GM18526 (cell line): Measurements from ENCODE around the gene MED13L.

ENCODE experiments used
- POLR2A ChIP-seq: IDR thresholded peaks from 3 replicates; pipeline ENCODE4 v1.6.1; 2011; ENCODE audit not compliant: insufficient read length; ENCODE audit errors: extremely low read depth

Gene MED13L

GRCh38 chr12:116113398-116114130 is 163.9 kb downstream of the MED13L start:
- no peak for TF ChIP-seq POLR2A

DNA sequence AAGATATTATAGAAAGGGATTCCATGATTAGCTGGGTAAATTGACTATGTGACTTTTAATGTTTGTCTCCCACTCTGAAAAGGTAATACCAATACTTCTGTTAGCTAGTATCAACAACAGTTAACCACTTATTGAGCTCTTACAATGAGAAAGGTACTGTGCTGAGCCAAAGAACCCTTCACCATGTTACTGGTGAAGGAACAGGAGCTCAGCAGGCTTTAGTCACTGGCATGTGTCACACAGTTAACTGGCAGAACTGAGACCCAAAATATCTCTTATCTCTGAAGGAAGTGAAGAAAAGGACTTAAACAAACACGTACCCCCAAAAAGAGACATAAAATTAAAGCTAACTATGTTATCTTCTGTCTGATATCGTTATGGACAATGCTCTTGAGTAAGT is 170.6 kb downstream of the MED13L start:
- TF ChIP-seq POLR2A = no peak

DNA sequence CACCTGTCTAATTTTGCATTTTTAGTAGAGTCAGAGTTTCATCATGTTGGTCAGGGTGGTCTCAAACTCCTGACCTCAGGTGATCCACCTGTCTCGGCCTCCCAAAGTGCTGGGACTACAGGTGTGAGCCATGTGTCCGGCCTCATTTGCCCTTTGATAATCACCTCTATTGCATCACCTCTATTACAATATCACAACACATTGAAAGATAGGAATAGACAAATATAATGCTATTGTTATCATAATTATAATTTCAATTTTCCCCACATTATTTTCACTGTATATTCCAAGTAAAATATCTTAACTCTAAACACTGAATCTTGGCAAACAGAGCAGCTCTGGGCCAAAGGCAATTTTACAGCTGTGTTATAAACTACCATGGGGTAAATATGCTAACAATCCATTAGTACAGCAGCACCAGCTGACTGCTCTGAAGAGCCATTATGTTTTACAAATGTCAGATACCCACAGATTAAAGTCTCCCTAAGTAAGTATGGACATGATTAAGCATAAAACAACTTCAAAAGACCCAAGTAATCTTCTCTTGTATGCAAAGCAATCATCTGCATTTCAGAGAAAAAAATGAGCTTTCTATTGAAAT is 173.2 kb downstream of the MED13L start:
- TF ChIP-seq POLR2A = no peak

DNA sequence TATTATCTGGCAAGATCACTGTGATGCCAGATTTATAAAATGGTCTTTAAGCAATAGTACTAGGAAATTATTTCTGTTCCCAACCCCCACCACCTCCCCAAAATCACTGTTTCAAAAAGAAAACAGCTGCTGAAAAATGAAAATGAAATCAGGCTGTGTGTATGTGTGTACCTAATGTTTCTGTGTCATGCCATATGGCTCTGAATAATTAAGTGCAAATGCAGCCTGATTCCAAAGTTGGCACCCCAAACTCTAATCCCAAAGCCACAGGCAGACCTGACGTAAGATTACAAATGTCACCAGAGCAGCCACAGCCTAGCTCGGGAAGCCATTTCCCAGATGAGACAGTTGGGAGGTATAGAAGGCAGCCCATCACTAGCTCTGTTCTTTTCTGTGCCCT is 175.5 kb downstream of the MED13L start:
- TF ChIP-seq POLR2A = no peak

DNA sequence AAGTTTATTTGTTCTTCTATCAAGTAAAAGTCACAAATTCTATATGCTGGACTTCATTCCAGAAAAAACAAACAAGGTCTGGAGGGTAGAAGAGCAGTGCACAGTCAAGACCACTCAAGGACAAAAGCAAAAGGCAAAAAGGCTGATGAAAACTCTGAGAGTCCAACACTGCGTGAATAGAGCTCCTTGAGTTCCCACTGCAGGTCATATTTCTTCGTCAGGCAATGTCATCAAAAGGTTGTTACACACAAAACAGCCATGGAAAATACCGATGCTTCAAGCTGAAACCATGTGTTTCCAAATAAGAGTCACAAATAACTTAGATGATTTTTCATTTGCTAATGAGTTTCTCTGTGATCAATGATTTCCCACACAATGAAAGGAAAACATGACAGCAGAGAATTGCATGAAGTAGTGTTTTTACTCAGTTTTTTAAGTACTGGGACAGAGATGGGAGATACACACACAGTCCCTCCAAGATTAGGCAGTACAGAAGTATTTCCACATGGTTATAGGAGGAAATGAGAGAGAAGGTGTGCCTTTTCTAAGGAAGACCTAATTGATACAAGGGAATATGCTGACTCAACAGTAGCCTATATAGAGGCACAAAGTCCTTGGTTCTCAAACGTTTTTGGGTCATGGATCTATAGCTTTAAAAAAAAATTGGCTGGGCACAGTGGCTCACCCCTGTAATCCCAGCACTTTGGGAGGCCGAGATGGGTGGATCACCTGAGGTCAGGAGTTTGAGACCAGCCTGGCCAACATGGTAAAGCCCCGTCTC is 177.7 kb downstream of the MED13L start:
- no peak for TF ChIP-seq POLR2A

DNA sequence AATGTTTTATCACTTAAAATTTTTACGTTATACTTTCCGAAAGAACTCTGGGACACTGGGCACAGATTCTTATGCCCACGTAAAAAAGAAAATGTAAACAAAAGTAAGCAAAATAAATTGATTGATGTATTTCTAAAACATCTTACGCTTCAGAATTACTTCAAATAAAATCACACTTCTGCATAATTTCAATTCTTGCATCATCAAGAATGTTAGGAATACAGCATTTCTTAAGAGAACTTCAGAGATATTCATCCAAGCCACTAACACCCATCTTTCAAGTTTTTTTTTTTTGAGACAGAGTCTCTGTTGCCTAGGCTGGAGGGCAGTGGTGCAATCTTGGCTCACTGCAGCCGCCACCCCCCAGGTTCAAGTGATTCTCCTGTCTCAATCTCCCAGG is 180.6 kb downstream of the MED13L start:
- no peak for TF ChIP-seq POLR2A

GRCh38 chr12:116094475-116094874 is 183.0 kb downstream of the MED13L start:
- no peak for TF ChIP-seq POLR2A

DNA sequence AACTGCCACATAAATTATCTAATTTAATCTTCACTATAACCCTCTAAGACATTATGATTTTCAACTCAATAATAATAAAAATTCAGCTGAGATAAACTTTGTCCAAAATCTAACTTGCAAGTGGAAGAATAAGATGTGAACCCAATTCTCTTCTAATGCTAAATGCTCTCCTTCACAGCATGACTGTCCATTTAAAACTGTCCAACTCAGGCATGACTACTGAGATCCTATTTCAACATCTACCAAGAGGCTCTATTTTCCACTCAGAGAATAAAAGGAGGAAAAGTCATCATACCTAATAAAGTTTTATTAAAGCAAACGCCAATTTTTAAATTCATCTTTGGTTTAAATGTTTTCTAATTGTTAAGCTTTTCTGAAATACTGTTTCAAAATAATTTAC is 183.6 kb downstream of the MED13L start:
- TF ChIP-seq POLR2A = no peak

GRCh38 chr12:116092776-116093175 is 184.7 kb downstream of the MED13L start:
- TF ChIP-seq POLR2A = no peak

DNA sequence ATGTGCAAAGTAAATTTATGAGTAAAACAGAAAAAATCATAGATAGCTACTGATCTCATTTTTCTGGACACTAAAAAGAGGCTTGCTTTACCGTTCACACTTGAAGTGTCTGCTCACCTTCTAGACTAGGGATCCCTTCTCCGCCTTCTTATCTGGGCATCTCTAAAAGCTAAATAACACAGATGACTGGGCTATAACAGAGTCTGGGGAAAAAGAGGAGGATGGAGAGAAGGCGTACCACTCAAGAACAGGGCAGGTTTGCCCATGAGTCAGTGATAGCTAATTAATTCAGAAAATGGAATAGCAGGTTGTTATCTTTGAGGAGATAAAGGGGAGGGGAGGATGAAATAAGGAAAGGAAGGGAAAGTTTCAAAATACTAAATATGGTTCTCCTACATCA is 185.3 kb downstream of the MED13L start:
- no peak for TF ChIP-seq POLR2A

DNA sequence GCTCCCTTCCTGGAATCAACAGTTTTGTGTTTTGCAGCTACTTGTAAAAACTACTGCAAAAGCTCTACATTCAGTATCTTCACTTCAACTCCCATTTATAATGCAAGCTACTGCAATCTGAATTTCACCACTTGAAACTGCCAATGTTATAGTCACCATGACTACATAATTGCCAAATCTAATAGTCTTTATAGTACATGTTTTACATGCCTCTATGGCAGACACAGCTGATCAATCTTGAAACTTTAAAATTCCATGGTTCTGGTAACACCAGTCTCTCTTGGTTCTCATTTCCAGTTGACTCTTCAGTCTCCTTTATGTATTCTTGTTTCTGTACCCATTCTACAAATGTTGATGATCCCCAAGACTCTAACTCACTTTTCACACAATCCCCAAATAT is 185.9 kb downstream of the MED13L start:
- no peak for TF ChIP-seq POLR2A

DNA sequence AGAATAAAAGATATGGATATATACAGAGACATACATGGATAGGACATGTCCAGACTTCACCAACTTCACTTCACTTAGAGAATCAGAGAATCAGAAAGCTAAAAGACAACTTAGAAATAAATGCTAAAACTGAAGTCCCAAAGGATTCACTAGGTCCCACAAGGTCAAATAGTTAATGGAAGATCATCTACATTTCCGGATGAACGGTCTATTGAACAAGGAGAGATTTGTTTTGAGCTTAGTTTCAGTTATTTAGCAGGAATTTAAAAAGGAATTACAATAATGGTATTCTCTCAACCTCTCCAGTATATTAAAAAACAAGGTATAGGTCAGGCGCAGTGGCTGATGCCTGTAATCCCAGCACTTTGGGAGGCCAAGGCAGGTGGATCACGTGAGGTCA is 187.0 kb downstream of the MED13L start:
- no peak for TF ChIP-seq POLR2A

DNA sequence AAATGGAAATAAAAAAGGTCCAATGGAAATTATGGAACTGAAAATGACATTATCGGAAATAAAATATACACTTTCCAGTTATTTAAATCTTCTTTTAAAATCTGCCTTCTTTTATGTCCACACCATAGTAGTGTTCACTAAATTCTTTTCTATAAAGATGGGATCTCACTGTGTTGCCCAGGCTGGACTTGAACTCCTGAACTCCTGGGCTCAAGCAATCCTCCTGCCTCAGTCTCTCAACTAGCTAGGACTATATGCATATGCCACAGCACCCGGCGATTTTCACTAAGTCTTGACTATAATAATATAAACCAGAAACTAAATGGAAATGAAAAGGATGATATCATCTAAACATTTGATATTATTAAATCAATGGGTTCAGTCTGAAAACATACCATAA is 188.4 kb downstream of the MED13L start:
- no peak for TF ChIP-seq POLR2A

DNA sequence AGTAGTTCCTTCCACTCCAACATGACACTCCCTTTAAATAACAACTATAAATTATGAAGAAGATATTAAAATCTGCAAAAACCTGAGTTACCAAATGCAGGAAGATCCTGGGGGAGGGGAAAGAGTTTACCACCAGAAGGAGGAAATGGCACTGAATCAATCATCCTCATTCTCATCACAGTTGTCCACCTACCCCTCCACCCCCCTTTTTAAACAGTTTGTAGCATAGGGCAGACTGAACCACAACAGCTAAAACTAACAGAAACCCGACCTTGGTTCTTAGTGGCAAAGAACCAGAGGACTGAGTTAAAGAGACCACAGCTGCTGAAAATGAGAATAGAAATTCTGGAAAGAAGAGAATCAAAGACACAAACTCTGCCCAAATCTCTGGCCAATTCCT is 189.5 kb downstream of the MED13L start:
- no peak for TF ChIP-seq POLR2A

- no peak for TF ChIP-seq POLR2A
Observed at GRCh38 chr12:116087399-116087798, 190.1 kb downstream of the MED13L start.

- no peak for TF ChIP-seq POLR2A
Observed at GRCh38 chr12:116080415-116080814, 197.1 kb downstream of the MED13L start.

GRCh38 chr12:116078396-116078795 is 199.1 kb downstream of the MED13L start:
- TF ChIP-seq POLR2A = no peak

DNA sequence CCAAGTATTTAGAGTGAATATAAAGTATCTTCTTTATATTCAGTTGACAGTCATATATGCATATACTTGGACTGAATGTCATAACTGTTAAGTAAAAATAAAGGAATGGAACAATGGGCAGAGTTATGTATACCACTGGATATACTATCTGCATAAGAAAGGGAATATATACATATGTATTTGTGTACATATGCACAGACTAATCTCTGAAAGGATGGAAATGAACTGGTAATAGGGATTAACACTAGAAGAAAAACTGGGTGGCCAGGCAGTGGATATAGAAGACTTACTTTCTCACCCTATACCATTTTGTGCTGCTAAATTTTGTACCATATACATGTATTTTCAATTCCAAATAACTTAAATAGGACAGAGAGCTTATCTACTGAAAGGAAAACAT is 200.1 kb downstream of the MED13L start:
- no peak for TF ChIP-seq POLR2A
